GM06990 (cell line): ENCODE measurements around the gene RSU1.

Experiments used
- DNase-seq: peaks from one replicate; pipeline ENCODE4 v3.0.0-alpha.2; 2011; ENCODE audit not compliant: insufficient read length; ENCODE audit errors: extremely low read depth
- H3K27me3 ChIP-seq: replicated peaks from 2 replicates; pipeline ENCODE4 v1.6.0; 2011; ENCODE audit warnings: low read length; ENCODE audit not compliant: control insufficient read depth, insufficient read depth
- H3K36me3 ChIP-seq: 2 replicates; pipeline ENCODE4 v1.5.1; 2011; ENCODE audit warnings: low read length; ENCODE audit not compliant: control insufficient read depth, insufficient read depth
- H3K4me3 ChIP-seq: replicated peaks from 2 replicates; pipeline ENCODE4 v1.5.1; 2011; ENCODE audit warnings: low read depth, mild to moderate bottlenecking, control low read depth, low read length
- TF ChIP-seq, protein P1 (sequence below): IDR thresholded peaks from 2 replicates; pipeline ENCODE4 v1.5.1; 2011; ENCODE audit warnings: low read length, control low read depth, mild to moderate bottlenecking, inconsistent platforms; ENCODE audit not compliant: insufficient read depth, poor library complexity, severe bottlenecking

The RSU1 gene

DNA sequence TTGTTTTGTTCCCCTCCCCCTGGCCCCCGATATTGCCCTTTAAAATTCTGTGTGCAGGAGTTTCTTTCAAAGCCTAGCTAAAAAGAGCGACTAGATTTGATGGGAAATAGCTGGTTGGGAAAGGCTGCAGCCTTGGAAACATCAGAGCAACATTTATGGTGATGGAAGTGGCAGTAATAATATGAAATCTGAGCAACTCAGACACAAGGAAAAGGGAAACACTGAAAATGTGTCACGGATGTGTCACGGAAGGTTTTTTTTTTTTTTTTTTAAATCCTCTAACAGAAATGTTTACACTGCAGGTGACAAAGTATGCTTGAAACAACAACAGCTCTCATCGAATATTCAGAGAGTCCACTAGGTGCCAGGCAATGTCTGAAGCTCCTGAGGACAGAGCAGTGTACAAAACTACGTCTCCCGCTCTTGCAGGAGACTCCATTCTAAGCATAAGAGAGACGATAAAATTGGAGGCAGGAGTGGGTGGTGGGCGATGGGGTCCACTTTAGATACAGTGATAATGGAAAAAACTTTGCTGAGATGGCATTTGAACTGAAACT lies 143.0 kb downstream of the RSU1 start:
- no peaks in the 10 kb centered on the region for H3K36me3 ChIP-seq
- TF ChIP-seq, protein P1, sequence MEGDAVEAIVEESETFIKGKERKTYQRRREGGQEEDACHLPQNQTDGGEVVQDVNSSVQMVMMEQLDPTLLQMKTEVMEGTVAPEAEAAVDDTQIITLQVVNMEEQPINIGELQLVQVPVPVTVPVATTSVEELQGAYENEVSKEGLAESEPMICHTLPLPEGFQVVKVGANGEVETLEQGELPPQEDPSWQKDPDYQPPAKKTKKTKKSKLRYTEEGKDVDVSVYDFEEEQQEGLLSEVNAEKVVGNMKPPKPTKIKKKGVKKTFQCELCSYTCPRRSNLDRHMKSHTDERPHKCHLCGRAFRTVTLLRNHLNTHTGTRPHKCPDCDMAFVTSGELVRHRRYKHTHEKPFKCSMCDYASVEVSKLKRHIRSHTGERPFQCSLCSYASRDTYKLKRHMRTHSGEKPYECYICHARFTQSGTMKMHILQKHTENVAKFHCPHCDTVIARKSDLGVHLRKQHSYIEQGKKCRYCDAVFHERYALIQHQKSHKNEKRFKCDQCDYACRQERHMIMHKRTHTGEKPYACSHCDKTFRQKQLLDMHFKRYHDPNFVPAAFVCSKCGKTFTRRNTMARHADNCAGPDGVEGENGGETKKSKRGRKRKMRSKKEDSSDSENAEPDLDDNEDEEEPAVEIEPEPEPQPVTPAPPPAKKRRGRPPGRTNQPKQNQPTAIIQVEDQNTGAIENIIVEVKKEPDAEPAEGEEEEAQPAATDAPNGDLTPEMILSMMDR: no peak
- DNase-seq: no peak
- no peaks in the 10 kb centered on the region for H3K27me3 ChIP-seq
- H3K4me3 ChIP-seq: no peak overlapping the region

DNA sequence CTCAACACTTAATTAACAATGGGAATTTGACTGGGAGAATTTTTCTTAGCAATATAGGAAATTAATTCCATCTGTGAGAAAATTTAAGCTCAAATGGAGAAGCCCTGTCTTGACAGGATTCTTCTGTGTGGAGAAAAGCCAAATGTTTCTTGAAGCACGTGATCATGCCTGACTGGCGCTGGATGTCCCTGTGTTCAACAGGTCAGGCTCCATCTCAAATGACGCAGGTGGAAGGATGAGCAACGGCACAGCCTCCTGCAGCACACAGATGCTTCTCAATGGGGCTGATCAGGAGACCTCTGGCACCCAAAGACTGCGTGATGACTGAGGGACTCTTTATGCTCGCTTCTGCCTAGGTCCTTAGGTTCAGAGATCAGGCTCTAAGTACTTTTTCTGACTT lies 143.8 kb downstream of the RSU1 start:
- no peak for DNase-seq
- TF ChIP-seq, protein P1: no peak
- H3K4me3 ChIP-seq: no peak overlapping the region

DNA sequence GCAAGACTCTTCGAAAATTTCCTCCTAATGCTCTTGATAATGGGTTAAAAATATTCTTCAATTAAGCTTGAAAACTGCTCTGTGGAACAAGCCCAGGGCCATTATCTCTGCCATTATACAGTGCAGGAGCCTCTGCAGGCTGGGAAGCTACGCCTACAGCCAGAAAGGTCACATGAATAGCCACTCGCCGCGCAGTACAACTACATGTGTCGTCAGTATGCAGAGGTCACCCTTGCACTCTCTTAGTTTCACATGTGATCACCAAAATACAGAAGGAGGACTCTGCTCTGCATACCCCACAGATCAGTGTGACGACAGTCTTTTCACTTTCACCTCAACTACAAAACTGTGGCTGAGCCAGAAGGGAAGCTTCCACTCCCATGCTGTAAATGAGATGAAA lies 153.8 kb downstream of the RSU1 start:
- no peak for DNase-seq
- no peak overlapping the region for H3K4me3 ChIP-seq
- H3K36me3 ChIP-seq: no peaks in the 10 kb centered on the region
- TF ChIP-seq, protein P1: no peak
- H3K27me3 ChIP-seq: no peaks in the 10 kb centered on the region

More for the DNA sequence above, 143.8 kb downstream of the RSU1 start:
- Histone ChIP-seq H3K36me3 (no peaks in the 10 kb centered on the region), H3K27me3 (no peaks in the 10 kb centered on the region)

DNA sequence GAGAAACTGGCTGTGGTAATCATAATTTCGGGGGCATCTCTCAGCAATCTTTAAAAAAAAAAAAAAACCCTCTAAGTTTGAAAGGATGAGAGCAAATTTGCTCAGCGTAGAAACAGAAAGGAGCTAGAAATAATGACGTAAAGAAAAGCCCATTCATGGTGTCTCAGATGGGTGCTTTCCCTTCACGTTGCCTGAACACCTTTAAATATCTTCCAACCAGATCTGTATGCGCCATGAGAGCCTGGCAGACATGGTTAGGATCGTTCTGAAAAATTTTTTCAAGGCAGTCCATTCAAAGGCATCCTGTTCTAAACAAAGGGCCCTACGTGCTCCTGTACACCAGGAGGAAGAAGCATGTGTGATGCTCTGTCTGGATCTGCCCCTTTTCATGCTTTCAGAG lies 154.3 kb downstream of the RSU1 start:
- no peak for DNase-seq
- H3K4me3 ChIP-seq: no peak overlapping the region
- no peaks in the 10 kb centered on the region for H3K36me3 ChIP-seq
- no peaks in the 10 kb centered on the region for H3K27me3 ChIP-seq
- TF ChIP-seq, protein P1: no peak

DNA sequence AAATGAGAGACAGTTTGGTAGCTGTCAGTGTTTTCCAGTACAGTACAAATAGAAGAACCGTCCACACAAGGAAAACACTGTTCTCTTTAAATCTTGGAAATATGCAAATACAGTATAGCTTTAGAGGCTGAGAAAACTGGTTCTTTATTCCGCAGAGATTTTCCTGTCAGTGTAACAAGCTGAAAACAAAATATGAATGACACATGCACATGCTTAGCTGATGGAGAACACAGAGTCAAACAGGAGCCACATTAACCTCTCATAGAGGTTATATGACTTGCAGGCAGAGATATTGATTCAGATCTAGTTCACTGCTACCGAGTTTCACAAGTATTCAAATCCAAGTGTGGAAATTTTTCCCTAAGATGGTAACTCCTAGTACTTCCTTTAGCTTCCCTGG lies 160.3 kb downstream of the RSU1 start:
- DNase-seq: no peak
- Histone ChIP-seq H3K4me3 (no peak overlapping the region), H3K36me3 (no peaks in the 10 kb centered on the region), H3K27me3 (no peaks in the 10 kb centered on the region)
- TF ChIP-seq, protein P1: no peak

DNA sequence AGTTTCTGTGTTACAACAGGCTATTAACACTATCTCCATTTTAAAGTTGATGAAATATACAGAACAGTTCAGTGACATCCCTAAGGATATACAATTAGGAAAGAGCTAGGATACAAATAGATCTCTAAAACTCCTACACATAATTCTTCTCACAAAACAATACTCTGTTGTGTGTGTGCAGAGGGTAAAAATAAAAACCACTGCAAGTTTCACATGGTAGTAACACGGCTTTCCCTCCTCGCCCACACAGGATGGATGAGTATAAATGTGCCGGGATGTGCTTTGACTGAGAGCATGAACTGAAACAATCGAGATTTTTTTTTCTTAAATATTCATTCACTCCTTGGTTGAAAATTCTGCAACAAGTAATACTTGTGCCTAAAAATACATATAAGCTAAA lies 164.0 kb downstream of the RSU1 start:
- no peaks in the 10 kb centered on the region for H3K27me3 ChIP-seq
- H3K4me3 ChIP-seq: no peak overlapping the region
- no peak for DNase-seq
- no peaks in the 10 kb centered on the region for H3K36me3 ChIP-seq
- TF ChIP-seq, protein P1: no peak
